SK-N-MC (cell line): ENCODE measurements around the gene MTUS2.

Experiments used
- DNase-seq: peaks from one replicate; pipeline ENCODE4 v3.0.0-alpha.2; 2011; ENCODE audit warnings: low read depth, low spot score
- H3K27ac ChIP-seq: fragments of 200-600 bp; sonication (generic); 2 replicates; pipeline ENCODE4 v1.5.1; 2016; ENCODE audit warnings: mixed run types
- H3K36me3 ChIP-seq: fragments of 200-600 bp; sonication (generic); 2 replicates; pipeline ENCODE4 v1.6.1; 2017; ENCODE audit warnings: antibody characterized with exemption, low read length, mixed read lengths; ENCODE audit not compliant: insufficient read depth
- H3K4me3 ChIP-seq: fragments of 200-600 bp; sonication (generic); 2 replicates; pipeline ENCODE4 v1.5.1; 2016
- H3K9ac ChIP-seq: fragments of 200-600 bp; sonication (generic); 2 replicates; pipeline ENCODE4 v1.8.0; 2017; ENCODE audit warnings: mixed run types, mixed read lengths; ENCODE audit not compliant: insufficient read length
- H3K9me3 ChIP-seq: fragments of 200-600 bp; sonication (generic); 2 replicates; pipeline ENCODE4 v1.6.1; 2017; ENCODE audit warnings: low read depth, mild to moderate bottlenecking, antibody characterized with exemption, low read length, moderate library complexity, mixed read lengths
- EZH2 ChIP-seq: fragments of 200-600 bp; sonication (generic); IDR thresholded peaks from one replicate; pipeline ENCODE4 v1.6.1; 2017; ENCODE audit warnings: antibody characterized with exemption
- FOXP2 ChIP-seq: optimal IDR thresholded peaks from 2 replicates; pipeline ENCODE3; 2011; ENCODE audit warnings: mild to moderate bottlenecking, moderate library complexity; ENCODE audit not compliant: insufficient read depth; ENCODE audit errors: extremely low read length, control extremely low read depth
- POLR2AphosphoS5 ChIP-seq: IDR thresholded peaks from 2 replicates; pipeline ENCODE4 v1.6.1; 2012; ENCODE audit warnings: mild to moderate bottlenecking, low read depth, low read length, borderline replicate concordance

MTUS2 gene

DNA sequence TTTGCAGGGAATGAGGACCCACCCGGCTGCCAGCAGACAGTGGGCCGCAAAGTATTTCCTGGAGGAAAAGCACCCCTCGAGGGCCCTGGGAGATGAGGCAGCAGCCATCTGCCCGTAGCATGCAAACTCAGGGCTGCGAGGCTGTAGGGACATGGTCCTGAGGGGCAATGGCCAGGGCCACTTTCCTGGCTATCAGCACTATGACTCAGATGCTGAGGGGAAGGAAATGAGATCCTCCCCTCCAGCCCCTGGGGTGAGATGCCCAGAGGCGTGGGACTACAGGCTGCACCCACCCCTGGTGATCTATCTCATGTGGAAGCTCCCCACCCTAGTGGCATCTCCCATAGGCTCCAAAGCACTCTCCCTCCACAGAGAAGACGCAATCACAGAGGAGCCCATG, 695.2 kb downstream of the MTUS2 start:
- Histone ChIP-seq H3K9ac (no peak overlapping the region), H3K27ac (no peak overlapping the region), H3K36me3 (peaks cover 75% of the 10 kb centered on the region), H3K9me3 (no peaks in the 10 kb centered on the region), H3K4me3 (no peak overlapping the region)
- no peak for DNase-seq
- TF ChIP-seq FOXP2 (no peak), POLR2AphosphoS5 (no peak), EZH2 (no peak)

DNA sequence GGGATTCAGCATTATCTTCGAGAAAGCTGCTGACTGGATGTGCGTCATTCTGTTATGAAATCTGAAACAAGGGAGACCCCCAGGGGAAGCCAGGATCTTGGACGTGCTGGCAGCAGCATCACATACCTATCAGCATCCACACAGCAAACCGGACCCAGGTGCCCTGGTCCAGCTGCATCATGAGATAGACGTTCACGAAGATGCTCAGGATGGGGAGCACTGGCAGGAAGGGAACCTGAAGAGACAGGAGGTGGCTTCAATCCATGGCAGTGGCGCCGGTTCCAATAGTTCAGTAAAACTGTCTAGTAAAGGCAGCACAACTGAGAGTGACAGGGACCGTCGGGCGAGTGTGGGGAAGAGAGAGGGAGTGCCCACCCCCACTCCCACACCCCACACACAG, 695.9 kb downstream of the MTUS2 start:
- no peak for DNase-seq
- Histone ChIP-seq H3K9me3 (no peaks in the 10 kb centered on the region), H3K27ac (no peak overlapping the region), H3K4me3 (no peak overlapping the region), H3K9ac (no peak overlapping the region), H3K36me3 (peaks cover 81% of the 10 kb centered on the region)
- TF ChIP-seq POLR2AphosphoS5 (no peak), FOXP2 (no peak), EZH2 (no peak)

DNA sequence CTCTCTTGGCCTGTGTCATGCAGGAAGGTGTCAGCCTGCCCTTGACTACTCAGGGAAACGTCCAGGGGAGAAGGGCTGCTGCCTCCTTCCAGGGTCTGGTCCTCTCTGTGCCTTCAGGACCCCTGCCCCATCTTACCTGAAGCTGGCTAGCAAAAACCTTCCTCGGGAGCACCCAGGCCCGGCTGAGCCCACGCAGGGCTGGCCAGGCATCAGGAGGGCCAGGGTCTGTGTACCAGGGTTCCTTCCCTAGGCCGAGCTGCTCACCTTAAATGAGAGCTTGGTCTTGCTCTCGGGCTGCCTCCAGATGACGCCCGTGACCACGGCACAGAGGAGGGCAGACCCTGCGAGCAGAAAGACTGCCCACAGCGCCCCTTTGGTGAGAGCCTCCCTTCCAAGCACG, 696.7 kb downstream of the MTUS2 start:
- no peak for DNase-seq
- Histone ChIP-seq H3K9ac (no peak overlapping the region), H3K27ac (no peak overlapping the region), H3K4me3 (no peak overlapping the region), H3K36me3 (peaks cover 90% of the 10 kb centered on the region), H3K9me3 (no peaks in the 10 kb centered on the region)
- TF ChIP-seq POLR2AphosphoS5: no peak
- TF ChIP-seq FOXP2: no peak
- TF ChIP-seq EZH2: no peak

DNA sequence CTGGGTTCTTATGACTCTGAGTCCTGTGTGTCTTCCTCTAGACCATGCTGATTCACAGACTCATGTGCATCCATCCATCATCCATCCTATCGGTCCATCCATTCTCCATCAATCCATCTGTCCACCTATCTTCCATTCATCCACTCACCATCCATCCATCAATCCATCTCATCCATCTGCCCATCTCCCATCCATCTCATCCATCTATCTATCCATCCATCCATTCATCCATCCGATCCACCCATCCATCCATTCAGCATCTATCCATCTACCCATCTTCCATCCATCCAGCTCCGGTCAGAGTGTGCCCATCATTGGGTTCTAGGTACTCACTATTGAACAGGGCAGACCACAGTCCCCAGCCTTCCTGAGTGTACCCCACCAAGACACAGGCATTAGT, 699.8 kb downstream of the MTUS2 start:
- Histone ChIP-seq H3K36me3 (peaks cover 97% of the 10 kb centered on the region), H3K27ac (no peak overlapping the region), H3K9ac (no peak overlapping the region), H3K4me3 (no peak overlapping the region), H3K9me3 (no peaks in the 10 kb centered on the region)
- no peak for TF ChIP-seq FOXP2
- TF ChIP-seq POLR2AphosphoS5: no peak
- TF ChIP-seq EZH2: no peak
- no peak for DNase-seq

DNA sequence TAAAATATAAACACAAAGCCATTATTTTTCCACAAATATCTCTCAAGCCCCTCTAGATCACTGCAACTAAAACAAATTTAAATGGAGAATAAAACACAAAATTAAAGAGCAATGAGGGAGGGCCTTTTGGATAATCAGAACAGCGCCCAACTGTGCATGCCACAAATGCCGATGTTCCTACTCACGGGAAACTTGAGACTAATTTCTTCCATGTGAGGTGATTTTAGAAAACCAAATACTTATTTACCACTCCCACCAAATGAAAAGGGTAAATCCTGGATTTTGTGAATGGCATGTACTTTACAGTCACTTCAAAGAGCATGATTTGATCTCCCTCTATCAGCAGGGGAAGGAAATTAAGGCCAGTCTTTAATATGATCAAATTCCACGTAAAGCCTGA, 700.5 kb downstream of the MTUS2 start:
- DNase-seq: no peak
- H3K27ac ChIP-seq: no peak overlapping the region
- TF ChIP-seq POLR2AphosphoS5: no peak
- TF ChIP-seq EZH2: no peak
- no peak for TF ChIP-seq FOXP2
- no peak overlapping the region for H3K4me3 ChIP-seq
- no peaks in the 10 kb centered on the region for H3K9me3 ChIP-seq
- H3K36me3 ChIP-seq: peaks cover 95% of the 10 kb centered on the region
- no peak overlapping the region for H3K9ac ChIP-seq

DNA sequence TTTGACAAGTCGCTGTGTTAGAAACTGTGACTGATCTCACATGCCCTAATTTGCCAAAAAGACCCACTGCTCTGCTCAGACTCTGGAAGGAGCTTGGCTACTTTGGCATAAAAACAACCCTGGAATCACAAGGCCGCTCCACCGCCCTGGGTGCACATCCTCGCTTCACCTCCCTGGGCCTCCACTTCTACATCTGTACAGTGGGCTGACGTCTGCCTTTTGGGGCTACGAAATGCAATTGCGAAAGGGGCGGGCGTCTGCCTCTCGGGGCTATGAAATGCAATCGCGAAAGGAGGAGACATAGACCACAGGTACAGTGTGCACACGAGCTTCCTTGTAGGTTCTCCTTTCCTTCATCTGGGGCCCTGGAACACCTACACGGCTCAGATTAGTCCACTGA, 701.2 kb downstream of the MTUS2 start:
- Histone ChIP-seq H3K9me3 (no peaks in the 10 kb centered on the region), H3K36me3 (peaks cover 89% of the 10 kb centered on the region), H3K4me3 (no peak overlapping the region), H3K27ac (no peak overlapping the region), H3K9ac (no peak overlapping the region)
- no peak for DNase-seq
- TF ChIP-seq POLR2AphosphoS5 (no peak), FOXP2 (no peak), EZH2 (no peak)

DNA sequence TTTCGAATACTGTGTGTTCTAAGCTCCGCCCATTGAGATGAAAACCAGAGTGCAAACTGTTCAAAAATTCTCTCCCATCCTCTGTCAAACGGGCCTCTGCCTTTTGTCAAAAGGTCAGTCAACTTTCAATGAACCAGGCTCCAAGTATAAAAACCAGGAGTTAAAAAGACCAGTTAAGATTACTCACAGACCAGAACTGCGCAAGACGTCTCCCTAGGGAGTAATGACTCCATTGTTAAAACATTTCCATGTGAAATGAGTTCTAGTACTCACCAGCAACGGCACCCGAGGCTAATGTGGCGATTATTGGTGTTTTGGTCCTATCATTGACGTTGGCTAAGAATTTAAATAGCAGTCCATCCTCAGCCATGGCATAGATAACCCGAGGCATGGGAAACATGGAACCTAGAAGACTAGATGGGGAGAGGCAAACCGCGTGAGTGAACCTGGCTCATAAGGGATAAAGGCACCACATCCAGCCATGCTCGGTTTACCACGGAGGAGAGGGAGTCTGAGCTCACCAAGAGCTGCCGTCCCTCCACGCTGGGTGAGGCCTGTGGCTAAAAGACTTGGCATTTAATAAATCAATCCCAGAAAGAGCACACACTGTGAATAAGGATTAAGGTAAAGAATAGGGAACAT, 702.0 kb downstream of the MTUS2 start:
- no peak for DNase-seq

DNA sequence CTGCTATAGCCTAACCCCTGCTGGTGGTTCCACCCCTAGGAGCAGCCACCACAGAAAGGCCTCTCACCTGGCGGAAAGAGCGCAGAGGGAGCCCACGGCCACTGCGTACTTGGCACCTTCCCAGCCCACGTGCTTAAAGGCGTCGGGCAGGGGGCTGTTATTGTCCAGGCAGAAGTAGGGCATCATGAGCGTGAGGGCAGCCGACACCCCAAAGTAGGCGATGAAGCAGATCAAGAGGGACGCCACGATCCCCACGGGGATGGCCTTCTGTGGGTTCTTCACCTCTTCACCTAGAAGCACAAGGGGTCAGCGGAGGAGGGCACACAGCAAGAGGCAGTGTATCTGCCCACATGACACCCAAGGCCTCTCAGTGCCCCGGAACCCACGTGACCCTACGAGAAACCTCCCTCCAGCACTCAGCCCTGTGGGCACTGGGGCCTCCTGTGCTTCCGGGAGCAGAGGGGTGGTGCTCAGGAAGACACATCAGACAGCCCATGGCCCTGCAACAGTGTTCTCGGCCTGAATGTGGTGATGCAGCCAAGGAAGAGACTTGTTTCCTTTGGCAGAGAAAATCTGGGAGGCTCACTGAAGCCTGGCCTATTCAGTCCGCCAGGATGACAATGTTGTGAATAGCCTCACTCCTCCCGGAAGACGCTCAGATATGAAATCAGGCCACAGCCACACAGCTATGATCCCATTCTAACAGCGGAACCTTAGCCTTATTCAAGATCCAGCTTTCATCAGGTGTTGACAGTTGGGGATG, 703.2 kb downstream of the MTUS2 start:
- Histone ChIP-seq H3K36me3 (peaks cover 85% of the 10 kb centered on the region), H3K9ac (no peak overlapping the region), H3K4me3 (no peak overlapping the region), H3K9me3 (no peaks in the 10 kb centered on the region), H3K27ac (no peak overlapping the region)
- no peak for DNase-seq
- no peak for TF ChIP-seq EZH2

More for the DNA sequence above, 702.0 kb downstream of the MTUS2 start:
- H3K36me3 ChIP-seq: peaks cover 85% of the 10 kb centered on the region
- no peak overlapping the region for H3K27ac ChIP-seq
- no peak overlapping the region for H3K4me3 ChIP-seq
- no peaks in the 10 kb centered on the region for H3K9me3 ChIP-seq
- no peak overlapping the region for H3K9ac ChIP-seq
- no peak for TF ChIP-seq EZH2
- TF ChIP-seq POLR2AphosphoS5: no peak
- TF ChIP-seq FOXP2: no peak

DNA sequence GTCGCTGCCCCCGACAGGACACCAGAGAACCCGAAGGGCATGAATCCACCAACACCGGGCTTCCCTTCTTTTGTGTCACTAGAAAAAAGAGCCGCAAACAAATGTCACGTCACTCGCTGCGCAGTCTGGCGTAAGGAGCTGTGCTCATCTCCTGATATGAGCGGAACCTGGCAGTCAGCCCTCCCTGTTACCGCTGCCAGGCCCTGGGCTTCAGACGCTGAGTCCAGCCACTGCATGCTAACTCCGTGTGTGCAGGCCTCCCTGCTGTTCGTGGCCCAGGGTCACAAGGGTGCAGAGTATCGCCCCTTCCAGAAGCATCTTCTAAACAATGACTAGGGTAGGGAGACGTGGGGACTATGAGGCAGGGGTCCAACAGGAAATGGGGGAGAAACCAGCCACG, 704.0 kb downstream of the MTUS2 start:
- Histone ChIP-seq H3K27ac (no peak overlapping the region), H3K36me3 (peaks cover 85% of the 10 kb centered on the region), H3K4me3 (no peak overlapping the region), H3K9ac (no peak overlapping the region), H3K9me3 (no peaks in the 10 kb centered on the region)
- TF ChIP-seq POLR2AphosphoS5 (no peak), EZH2 (no peak), FOXP2 (no peak)
- no peak for DNase-seq
